Uterus (tissue), 2 donors: ENCODE measurements around the gene TMEM255B.

Experiments
- POLR2A ChIP-seq, 2 donors: fragments of 450-650 bp; IDR thresholded peaks; one replicate each; pipeline ENCODE4 v1.6.1; 2016; ENCODE audit warnings: antibody characterized with exemption in 2 of 2, mild to moderate bottlenecking in 1 of 2, moderate library complexity in 1 of 2
- TF ChIP-seq, protein P1 (sequence below), 4 experiments: fragments of 200-600 bp in 2 of 4; fragments of 450-650 bp in 2 of 4; sonication (generic) in 2 of 4; IDR thresholded peaks; one replicate each; pipeline ENCODE4 v1.5.1; 2016 to 2019; ENCODE audit warnings: antibody characterized with exemption in 4 of 4, mild to moderate bottlenecking in 2 of 4, moderate library complexity in 1 of 4

DNA sequence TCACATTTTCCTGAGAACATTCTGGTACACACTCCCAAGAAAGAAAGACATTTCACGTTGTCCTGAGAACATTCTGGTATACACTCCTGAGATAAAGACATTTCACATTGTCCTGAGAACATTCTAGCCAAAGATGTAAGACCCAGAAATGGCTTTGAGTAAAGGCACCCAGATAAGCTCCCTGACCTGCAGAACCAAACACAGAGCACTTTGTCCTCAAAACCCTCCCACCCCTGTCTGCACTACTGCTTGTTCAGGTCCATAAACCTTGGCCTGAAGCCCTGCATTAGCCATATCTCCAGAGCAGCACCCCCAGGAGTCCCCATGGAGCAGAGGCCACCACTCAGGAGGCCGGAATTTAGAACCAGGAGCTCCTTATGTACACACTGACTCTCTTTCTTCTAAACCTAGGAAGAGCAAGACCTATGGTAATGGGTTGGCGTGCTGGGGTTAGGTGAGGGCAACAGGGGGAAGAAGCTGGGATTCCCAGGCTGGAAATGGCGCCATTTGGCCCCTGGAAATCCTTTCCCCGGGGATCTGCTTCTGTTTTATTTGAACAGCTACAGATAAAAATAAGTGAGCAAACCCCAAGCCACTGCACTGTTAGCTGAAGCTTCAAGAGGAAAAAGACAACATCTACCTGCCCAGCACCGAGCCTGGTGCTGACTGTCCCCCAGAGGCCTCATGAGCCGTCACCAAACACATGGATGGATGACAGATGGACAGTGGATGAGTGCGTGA, 91.1 kb downstream of the TMEM255B start:
- TF ChIP-seq, protein P1, sequence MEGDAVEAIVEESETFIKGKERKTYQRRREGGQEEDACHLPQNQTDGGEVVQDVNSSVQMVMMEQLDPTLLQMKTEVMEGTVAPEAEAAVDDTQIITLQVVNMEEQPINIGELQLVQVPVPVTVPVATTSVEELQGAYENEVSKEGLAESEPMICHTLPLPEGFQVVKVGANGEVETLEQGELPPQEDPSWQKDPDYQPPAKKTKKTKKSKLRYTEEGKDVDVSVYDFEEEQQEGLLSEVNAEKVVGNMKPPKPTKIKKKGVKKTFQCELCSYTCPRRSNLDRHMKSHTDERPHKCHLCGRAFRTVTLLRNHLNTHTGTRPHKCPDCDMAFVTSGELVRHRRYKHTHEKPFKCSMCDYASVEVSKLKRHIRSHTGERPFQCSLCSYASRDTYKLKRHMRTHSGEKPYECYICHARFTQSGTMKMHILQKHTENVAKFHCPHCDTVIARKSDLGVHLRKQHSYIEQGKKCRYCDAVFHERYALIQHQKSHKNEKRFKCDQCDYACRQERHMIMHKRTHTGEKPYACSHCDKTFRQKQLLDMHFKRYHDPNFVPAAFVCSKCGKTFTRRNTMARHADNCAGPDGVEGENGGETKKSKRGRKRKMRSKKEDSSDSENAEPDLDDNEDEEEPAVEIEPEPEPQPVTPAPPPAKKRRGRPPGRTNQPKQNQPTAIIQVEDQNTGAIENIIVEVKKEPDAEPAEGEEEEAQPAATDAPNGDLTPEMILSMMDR (IDR thresholded peaks at IDR 0.05) = no peak
- no peak for TF ChIP-seq POLR2A (IDR thresholded peaks at IDR 0.05)
